GM10266 (cell line): ENCODE data around the gene SERTAD2.

Experiments
- DNase-seq: peaks from one replicate; pipeline ENCODE4 v3.0.0; 2012; ENCODE audit errors: extremely low spot score
- CTCF ChIP-seq: IDR thresholded peaks from 2 replicates; pipeline ENCODE4 v1.5.1; 2012; ENCODE audit warnings: mild to moderate bottlenecking, low read depth; ENCODE audit not compliant: control insufficient read depth, insufficient read depth; ENCODE audit errors: missing control alignments

Gene SERTAD2

DNA sequence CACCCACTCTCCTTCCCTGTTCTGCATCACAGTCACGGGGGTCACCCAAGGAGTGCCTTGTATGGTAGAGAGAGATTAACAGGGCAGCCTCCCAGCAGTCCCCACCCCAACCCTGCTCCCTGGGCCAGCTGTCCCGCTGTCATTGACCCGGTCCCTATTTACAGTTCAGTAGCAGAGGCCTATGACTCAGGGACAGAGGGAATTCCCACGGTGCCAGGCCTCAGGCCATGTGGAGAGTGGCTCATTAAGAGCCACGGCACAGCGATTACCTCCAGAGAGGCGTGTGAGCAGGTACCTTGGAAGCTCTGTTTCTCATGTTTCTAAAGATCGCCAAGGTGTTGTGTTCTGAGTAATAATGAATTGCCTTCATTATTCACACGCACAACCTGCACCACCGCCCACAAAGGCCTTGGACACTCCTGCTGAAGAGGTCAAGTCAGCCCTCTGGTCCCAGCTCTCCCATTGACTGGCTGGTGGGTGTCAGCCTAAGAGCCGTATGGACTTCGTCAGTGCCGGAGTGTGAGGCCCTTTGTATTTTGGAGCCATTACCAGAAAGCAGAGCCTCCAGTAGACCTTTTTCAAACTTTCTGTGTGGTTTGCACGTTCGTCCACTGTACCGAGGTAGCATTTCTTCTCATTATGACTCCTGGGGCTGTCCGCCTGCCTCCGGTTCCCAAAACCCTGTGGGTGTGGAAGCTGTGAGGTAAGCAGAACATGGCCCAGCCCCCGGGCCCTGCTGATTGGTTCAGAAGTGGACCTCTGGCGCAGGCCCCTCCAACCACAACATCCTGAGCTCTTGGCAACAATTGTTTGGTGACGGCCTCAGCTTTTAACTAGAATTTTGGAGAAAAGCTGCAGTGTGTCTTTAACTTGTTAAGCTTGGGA, 47.0 kb downstream of the SERTAD2 start:
- DNase-seq, result peak; percentile 95
- no peak for TF ChIP-seq CTCF

DNA sequence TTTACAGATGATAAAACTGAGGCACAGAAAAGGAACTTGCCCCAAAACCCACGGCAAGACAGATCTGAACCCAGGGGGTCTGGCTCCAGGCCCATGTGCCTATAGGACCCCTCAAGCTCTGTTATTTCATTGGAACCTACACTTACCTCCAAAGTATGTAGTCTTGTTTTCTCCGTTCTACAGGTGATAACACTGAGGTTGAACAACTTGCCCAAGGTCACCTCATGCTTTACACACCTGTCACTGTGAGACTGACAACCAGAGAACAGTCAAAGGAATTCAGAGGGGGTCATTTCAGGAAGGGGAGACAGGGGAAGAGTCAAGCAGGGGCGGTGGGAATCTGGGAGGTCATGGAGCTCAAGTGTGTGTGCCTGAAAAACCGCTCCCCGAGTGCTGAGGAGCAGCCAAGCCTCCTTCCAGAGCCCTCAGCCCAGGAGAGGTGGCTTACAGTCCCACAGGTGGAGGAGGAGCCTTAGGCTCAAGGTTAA, 47.7 kb downstream of the SERTAD2 start:
- TF ChIP-seq CTCF, result no peak
- no peak for DNase-seq

DNA sequence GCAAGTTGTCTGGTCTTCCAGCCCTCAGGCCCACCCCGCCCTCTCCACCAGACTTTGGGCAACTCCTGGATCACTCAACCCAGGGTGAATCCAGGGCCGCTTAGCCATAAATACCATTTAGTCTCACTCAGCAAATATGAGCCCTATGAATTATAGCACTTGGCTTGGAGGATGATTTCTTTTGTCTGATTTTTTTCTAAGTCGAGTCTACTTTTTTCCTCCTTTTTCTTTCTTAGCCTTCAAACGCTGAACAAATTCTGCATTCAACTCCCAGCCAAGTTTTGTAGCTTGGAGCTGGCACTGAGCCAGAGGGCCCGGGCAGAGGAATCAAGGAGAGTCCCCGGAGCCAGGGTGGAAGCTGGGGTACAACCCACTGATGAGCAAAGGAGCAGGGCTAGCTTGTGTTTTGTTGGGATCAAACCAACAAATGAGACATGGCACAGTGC, 48.7 kb downstream of the SERTAD2 start:
- no peak for DNase-seq
- no peak for TF ChIP-seq CTCF

DNA sequence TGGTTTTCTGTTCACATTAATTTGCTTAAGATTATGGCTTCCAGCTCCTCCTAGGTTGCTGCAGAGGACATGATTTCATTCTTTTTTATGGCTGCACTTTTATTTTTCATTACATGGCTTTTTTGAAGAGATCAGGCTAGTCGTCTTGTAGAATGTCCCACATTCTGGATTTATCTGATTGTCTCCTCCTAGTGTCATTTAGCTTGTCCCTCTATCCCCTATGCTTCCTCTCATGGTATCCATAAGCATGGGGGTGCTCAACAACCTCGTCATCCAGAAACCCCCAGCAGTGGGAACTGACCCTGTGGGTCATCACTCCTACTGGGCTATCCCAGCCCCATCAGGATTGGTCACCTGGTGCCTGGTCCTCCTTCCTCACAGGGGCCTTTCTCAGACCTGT, 49.6 kb downstream of the SERTAD2 start:
- DNase-seq, result no peak

DNA sequence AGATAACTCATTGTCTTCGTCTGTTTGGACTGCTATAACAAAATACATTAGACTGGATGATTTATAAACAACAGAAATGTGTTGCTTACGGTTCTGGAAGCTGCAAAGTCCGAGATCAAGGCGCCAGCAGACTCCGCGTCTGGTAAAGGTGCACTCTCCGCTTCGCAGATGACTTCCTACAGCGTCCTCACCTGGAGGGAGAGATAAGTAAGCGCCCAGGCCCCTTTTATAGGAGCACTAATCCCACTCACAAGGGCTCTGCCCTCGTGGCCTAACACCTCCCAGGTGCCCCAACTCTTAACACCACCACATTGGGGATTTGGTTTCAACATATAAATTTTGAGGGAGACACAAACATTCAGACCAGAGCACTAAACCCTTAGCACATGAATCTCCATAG, 51.3 kb downstream of the SERTAD2 start:
- TF ChIP-seq CTCF, result no peak
- DNase-seq, result no peak

More for the DNA sequence above, 49.6 kb downstream of the SERTAD2 start:
- no peak for TF ChIP-seq CTCF

DNA sequence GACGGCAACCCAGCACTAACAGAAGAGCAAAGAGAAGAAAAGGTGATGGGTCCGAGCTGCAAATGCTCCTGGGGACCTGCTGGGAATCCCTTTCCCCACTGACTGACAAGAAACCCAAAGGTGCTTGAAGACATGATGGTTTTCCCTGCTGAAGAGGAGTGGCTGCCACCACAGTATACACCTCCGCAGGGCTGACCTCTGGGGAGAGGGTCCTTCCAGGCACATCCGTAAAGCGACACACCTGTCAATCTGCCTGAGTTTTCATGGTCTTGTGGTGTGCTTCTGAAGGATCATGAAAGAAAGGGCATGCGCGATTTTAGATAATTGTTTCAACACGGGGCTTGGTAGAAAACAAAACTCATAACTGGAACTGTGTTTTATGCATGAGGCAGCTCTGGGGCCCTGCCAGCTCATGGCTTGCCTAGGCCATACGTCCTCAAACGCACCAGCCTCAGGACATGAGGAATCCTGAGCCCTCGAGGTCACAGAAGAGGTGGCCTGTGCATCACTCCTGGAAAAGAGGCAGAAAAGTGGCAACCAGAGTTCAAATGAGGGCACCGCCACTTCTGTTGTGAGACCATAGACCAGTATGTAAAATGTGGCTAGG, 51.8 kb downstream of the SERTAD2 start:
- no peak for TF ChIP-seq CTCF

DNA sequence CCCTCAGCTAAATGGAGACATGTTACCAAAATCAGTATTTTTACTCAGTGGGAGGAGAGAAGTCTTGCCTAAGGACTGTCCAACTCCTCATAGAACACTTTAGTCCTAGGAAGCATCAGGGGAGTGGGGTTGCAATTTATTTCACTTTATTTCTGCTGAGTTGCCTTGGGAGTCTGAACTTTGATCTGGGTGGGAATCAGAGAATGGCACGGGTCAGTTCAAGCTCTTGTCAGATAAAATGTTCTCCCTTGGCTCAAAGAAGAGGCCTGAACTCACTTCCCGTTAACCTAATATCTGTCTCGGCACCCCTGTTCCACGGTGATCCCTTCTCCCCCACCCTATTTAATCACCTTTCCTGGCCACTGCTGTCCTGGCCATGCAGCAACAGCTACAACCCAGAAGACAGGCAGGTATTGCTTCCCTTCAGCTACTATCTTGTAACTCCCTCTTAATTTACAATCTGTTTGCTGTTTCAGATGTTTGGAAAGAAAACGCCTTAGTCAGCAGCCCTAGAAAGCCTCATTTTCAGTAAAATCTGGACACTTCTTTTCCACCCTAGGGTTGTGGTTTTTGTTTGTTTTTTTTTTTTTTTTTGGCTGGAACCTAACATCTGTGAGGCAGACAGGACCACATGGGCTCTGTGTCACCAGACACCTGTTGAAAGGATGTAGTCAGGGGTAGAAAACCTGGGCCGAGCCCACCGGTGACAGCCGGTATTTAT, 52.5 kb downstream of the SERTAD2 start:
- DNase-seq, result no peak
- no peak for TF ChIP-seq CTCF

More for the DNA sequence above, 51.8 kb downstream of the SERTAD2 start:
- no peak for DNase-seq
